Esophagus (tissue), 2 donors: ENCODE measurements around the gene HECTD4. TPM values are rescaled to one million over a fixed set of nuclear protein-coding genes. Genes with fewer than 3 reads are reported as not detected.

Source experiments
- H3K27ac ChIP-seq, 2 donors: one replicate each; pipeline ENCODE4 v1.5.1; 2013; ENCODE audit warnings: low read depth in 2 of 2, mild to moderate bottlenecking in 2 of 2, inconsistent platforms in 1 of 2, low read length in 1 of 2, moderate library complexity in 1 of 2
- H3K27me3 ChIP-seq, 2 donors: one replicate each; pipeline ENCODE4 v1.6.1; 2013; ENCODE audit warnings: low read length in 2 of 2, control low read depth in 1 of 2, mild to moderate bottlenecking in 1 of 2; ENCODE audit not compliant: insufficient read depth in 2 of 2, control insufficient read depth in 1 of 2
- H3K36me3 ChIP-seq, 2 donors: one replicate each; pipeline ENCODE4 v1.6.1; 2013; ENCODE audit warnings: low read length in 1 of 2; ENCODE audit not compliant: control insufficient read depth in 2 of 2, insufficient read depth in 2 of 2
- H3K4me1 ChIP-seq, 2 donors: one replicate each; pipeline ENCODE4 v1.6.1; 2013; ENCODE audit warnings: low read length in 1 of 2; ENCODE audit not compliant: control insufficient read depth in 2 of 2, insufficient read depth in 2 of 2
- H3K4me3 ChIP-seq, 2 donors: one replicate each; pipeline ENCODE4 v1.5.1; 2013; ENCODE audit warnings: low read length in 2 of 2, mild to moderate bottlenecking in 2 of 2, low read depth in 1 of 2, moderate library complexity in 1 of 2
- H3K9me3 ChIP-seq, 2 donors: one replicate each; pipeline ENCODE4 v1.6.1; 2013; ENCODE audit warnings: mild to moderate bottlenecking in 2 of 2, low read depth in 1 of 2, low read length in 1 of 2, moderate library complexity in 1 of 2; ENCODE audit not compliant: control insufficient read depth in 2 of 2, insufficient read depth in 1 of 2
- WGBS, 2 donors: extraction: QIAGEN DNeasy Blood & Tissue Kit; methylation state at CpG; one replicate each; pipeline ENCODE4 v1.1.7; 2013; 5-methylcytosine and 5-hydroxymethylcytosine counted together
- polyA plus RNA-seq, 2 donors: library from polyadenylated mRNA; stranded (reverse); fragments of 200-250 nt; gene quantifications; one replicate each; pipeline ENCODE4 v1.2.3, GENCODE V29; 2013
- donor health status: healthy with polysubstance abuse.
- donor health status: Bipolar disorder and iron deficiency.

Gene HECTD4
- polyA plus RNA-seq, 2 donors: 10.7 to 29.0 TPM

DNA sequence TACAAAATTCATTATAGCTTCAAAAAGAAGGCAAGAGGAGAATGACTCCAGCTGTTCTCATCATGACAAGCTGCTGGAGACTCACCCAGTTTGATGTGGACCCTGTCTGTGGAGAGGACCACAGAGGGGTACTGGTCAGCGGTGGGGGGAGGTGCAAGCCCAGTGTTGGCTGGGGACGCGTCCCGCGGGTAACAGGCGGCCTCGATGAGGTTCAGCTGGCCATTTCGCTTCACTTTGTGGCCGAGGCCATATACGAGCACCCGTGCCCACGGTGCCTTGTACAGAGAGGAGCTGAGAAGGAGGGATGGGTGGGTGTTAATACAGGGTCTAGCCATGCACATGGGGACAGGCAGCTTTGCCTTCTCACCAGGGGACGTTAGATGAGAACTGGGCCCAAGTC is 189.8 kb downstream of the HECTD4 start:
- peak overlapping the region; percentile 7 to 38 for H3K27ac ChIP-seq
- H3K4me3 ChIP-seq: no peak overlapping the region
- H3K27me3 ChIP-seq: no peaks in the 10 kb centered on the region
- H3K36me3 ChIP-seq: peaks cover 8 to 28% of the 10 kb centered on the region in 2 donors
- H3K9me3 ChIP-seq: no peaks in the 10 kb centered on the region
- peaks cover 0 to 10% of the 10 kb centered on the region in 2 donors for H3K4me1 ChIP-seq
- 95 to 96% methylated on average over 13 of the region's 13 CpGs for WGBS, 2 donors

GRCh38 chr12:112191840-112192321 is 190.3 kb downstream of the HECTD4 start:
- Histone ChIP-seq H3K36me3 (peaks cover 6 to 28% of the 10 kb centered on the region in 2 donors), H3K27me3 (no peaks in the 10 kb centered on the region), H3K9me3 (no peaks in the 10 kb centered on the region), H3K4me3 (no peak overlapping the region), H3K4me1 (peaks cover 0 to 10% of the 10 kb centered on the region in 2 donors), H3K27ac (peak overlapping the region in 1 of 2 donors; percentile 7)
- WGBS, 2 donors: 34 to 47% methylated on average over 4 of the region's 4 CpGs

- Histone ChIP-seq H3K27me3 (no peaks in the 10 kb centered on the region), H3K4me1 (peaks cover 0 to 10% of the 10 kb centered on the region in 2 donors), H3K27ac (peak overlapping the region; percentile 66 to 75), H3K9me3 (no peaks in the 10 kb centered on the region), H3K4me3 (no peak overlapping the region), H3K36me3 (peaks cover 6 to 25% of the 10 kb centered on the region in 2 donors)
- WGBS, 2 donors: 56 to 68% methylated on average over 2 of the region's 2 CpGs
Observed at GRCh38 chr12:112191201-112191600, 191.0 kb downstream of the HECTD4 start.

- 49 to 60% methylated on average over 5 of the region's 5 CpGs for WGBS, 2 donors
- Histone ChIP-seq H3K4me3 (no peak overlapping the region), H3K9me3 (no peaks in the 10 kb centered on the region), H3K27ac (peak overlapping the region; percentile 28 to 66), H3K27me3 (no peaks in the 10 kb centered on the region), H3K36me3 (peaks cover 6 to 27% of the 10 kb centered on the region in 2 donors), H3K4me1 (peaks cover 0 to 10% of the 10 kb centered on the region in 2 donors)
Observed at GRCh38 chr12:112190231-112191025, 191.8 kb downstream of the HECTD4 start.

- H3K36me3 ChIP-seq: peaks cover 11 to 33% of the 10 kb centered on the region in 2 donors
- H3K27me3 ChIP-seq: no peaks in the 10 kb centered on the region
- H3K4me3 ChIP-seq: no peak overlapping the region
- no peaks in the 10 kb centered on the region for H3K9me3 ChIP-seq
- H3K4me1 ChIP-seq: peaks cover 0 to 10% of the 10 kb centered on the region in 2 donors
- 92 to 93% methylated on average over 9 of the region's 9 CpGs for WGBS, 2 donors
- no peak overlapping the region for H3K27ac ChIP-seq
Observed at GRCh38 chr12:112188130-112188830, 194.0 kb downstream of the HECTD4 start.

DNA sequence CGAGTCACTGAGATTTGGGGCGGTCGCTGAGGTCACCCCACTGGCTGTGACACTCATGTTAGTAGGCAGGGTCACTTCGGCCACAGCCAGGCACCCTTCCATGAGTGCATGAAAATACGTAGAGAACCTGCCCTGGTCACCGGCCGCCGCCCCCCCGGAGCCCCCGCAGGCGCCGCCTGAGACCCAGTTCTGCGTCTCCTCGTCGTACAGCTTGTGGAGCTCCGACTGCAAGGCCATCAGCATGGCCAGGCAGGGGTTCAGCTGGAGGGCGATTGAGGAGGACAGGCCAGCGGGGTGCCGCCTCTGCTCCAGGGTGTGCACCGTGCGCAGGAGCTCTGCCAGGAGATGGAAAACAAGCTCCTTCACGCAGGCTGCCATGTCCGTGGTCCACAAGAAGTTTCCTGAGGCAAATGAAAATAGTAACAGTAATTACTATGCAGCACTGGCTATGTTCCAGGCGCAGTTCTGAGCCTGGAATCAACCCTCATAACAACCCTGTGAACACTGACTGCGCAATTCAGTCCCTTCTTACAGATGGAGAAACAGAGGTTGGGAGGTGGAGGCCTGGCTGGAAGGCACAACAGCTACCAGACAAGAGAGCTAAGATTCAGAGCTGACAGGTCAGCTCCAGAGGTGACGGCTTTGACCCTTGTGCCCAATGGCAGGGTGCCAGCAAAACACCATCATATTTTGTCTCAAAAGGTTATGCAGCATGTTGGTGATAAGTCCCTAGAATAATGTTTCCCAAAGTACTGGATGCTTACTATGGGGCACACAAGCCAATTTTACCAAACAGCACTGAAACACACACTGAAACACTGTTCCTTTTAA is 196.9 kb downstream of the HECTD4 start:
- H3K36me3 ChIP-seq: peaks cover 5 to 28% of the 10 kb centered on the region in 2 donors
- 64 to 79% methylated on average over 25 to 26 of the region's 26 CpGs for WGBS, 2 donors

GRCh38 chr12:112184056-112184887 is 198.0 kb downstream of the HECTD4 start:
- H3K36me3 ChIP-seq: peaks cover 9 to 35% of the 10 kb centered on the region in 2 donors
- H3K4me3 ChIP-seq: no peak overlapping the region

More for the DNA sequence above, 196.9 kb downstream of the HECTD4 start:
- Histone ChIP-seq H3K27ac (peak overlapping the region in 1 of 2 donors; percentile 45), H3K4me3 (no peak overlapping the region), H3K9me3 (no peaks in the 10 kb centered on the region), H3K4me1 (no peaks in the 10 kb centered on the region), H3K27me3 (no peaks in the 10 kb centered on the region)

DNA sequence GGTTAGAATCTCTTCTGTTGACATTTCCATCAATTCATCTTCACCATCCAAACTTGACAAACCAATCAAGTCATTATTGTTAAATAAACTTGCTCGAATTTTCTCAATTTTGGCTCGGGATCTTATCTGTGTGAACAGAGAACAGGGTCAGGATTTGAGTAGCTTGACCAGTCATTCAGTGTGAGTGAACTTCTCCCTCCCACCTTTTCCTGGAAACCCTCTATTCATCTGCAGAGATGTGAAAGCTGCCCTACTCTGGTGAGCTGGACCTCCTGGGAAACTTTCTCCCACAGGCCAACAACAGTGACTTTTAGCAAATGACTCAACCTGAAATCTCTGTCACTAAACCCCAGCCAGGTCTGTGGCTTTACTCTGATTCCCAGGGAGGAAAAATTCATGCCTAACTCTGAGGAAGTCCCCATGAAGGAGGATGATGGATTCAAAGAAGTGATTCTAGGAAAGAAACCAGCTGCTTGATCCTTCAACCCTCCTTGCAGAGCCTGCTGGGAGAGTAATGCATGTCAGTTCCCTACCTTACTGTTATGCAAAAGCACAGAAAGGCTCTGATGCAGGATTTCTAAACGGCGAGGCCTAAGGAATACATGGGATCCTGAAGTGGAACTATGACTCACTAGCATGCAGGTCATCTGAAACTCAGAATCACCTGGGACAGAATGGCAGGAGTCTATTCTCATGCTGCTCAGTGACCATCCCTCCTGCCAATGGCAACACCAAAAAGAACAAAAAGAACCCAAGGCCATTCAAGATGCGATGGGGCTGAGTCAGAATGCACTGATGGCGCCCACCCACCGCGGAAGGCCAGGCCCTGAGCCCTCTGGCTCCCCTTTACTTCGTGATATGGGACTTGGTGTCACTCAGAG is 198.8 kb downstream of the HECTD4 start:
- 69 to 71% methylated on average over 9 of the region's 9 CpGs for WGBS, 2 donors
- no peaks in the 10 kb centered on the region for H3K9me3 ChIP-seq
- peaks cover 13 to 42% of the 10 kb centered on the region in 2 donors for H3K36me3 ChIP-seq
- H3K4me3 ChIP-seq: no peak overlapping the region
- no peaks in the 10 kb centered on the region for H3K4me1 ChIP-seq
- peak overlapping the region in 1 of 2 donors; percentile 24 for H3K27ac ChIP-seq
- no peaks in the 10 kb centered on the region for H3K27me3 ChIP-seq

More at GRCh38 chr12:112184056-112184887, 198.0 kb downstream of the HECTD4 start:
- Histone ChIP-seq H3K27ac (peak overlapping the region in 1 of 2 donors; percentile 24), H3K4me1 (no peaks in the 10 kb centered on the region), H3K9me3 (no peaks in the 10 kb centered on the region), H3K27me3 (no peaks in the 10 kb centered on the region)
- WGBS, 2 donors: 96% methylated on average over 46 of the region's 46 CpGs
